ENCODE results near the gene PLTP. TPM values are rescaled to one million over a fixed set of nuclear protein-coding genes. Genes with fewer than 3 reads are reported as not detected.
"Not testable (repeated sequence)": the region's sequence is repeated elsewhere in the genome, so short reads cannot be mapped to it uniquely, and the experiment has no call there.

Gene PLTP
- total RNA-seq, 1 donor from 2014 or later = 29.6 TPM

GRCh38 chr20:45957021-45957941 is 45.3 kb upstream of the PLTP start:
- DNase-seq (ENCODE audit: low spot score, unreplicated experiment) = no peak
- peaks cover 15% of the 10 kb centered on the region for H3K36me3 Mint-ChIP-seq (ENCODE audit: insufficient read depth)
- H3K27me3 Mint-ChIP-seq = no peaks in the 10 kb centered on the region
- no peak for TF ChIP-seq CTCF (IDR thresholded peaks at IDR 0.05; ENCODE audit: unreplicated experiment)
- H3K27ac Mint-ChIP-seq = no peak overlapping the region
- no peak overlapping the region for H3K4me3 Mint-ChIP-seq (ENCODE audit: low read depth)
- no peaks in the 10 kb centered on the region for H3K4me1 Mint-ChIP-seq (ENCODE audit: low read depth)
- H3K9me3 Mint-ChIP-seq (ENCODE audit: low read depth) = no peaks in the 10 kb centered on the region

DNA sequence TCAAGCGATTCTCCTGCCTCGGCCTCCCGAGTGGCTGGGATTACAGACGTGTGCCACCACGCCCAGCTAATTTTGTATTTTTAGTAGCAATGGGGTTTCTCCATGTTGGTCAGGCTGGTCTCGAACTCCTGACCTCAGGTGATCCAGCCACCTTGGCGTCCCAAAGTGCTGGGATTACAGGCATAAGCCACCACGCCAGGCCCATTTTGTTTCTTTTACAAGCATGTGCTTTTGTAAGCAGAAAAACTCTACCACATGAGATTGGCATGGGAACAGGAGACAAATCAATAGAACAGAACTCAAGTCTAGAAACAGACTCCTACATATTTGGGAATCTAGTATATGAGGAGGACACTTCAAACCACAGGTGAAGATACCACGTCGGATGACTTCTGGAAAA is 44.4 kb upstream of the PLTP start:
- H3K9me3 Mint-ChIP-seq (ENCODE audit: low read depth); H3K4me3 Mint-ChIP-seq (ENCODE audit: low read depth); H3K27me3 Mint-ChIP-seq; H3K27ac Mint-ChIP-seq; H3K4me1 Mint-ChIP-seq (ENCODE audit: low read depth); DNase-seq (ENCODE audit: low spot score, unreplicated experiment): not testable (repeated sequence)
- peaks cover 16% of the 10 kb centered on the region for H3K36me3 Mint-ChIP-seq (ENCODE audit: insufficient read depth)

DNA sequence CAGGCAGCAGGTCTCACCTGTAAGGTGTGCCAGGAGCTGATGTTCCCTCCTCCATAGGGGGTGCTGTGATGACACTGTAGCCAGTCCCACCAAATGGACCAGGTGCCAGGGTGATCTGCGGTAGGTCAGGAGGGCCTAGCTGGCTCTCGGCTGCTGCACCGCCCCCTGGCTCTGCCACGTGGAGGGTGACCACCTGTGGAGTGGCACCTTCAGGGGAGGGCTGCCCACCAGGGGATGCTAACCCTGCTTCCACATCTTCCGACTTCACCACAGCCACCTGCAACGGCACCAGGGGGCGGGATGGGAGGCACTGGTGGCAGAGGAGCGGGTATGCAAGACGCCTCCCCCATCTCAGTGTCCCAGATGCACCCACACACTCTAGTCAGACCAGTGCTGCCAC is 41.7 kb upstream of the PLTP start:
- Mint-ChIP-seq H3K27me3 (no peaks in the 10 kb centered on the region), H3K4me3 (ENCODE audit: low read depth) (no peak overlapping the region), H3K9me3 (ENCODE audit: low read depth) (no peaks in the 10 kb centered on the region), H3K4me1 (ENCODE audit: low read depth) (no peaks in the 10 kb centered on the region), H3K27ac (no peak overlapping the region), H3K36me3 (ENCODE audit: insufficient read depth) (peaks cover 10% of the 10 kb centered on the region)
- no peak for DNase-seq (ENCODE audit: low spot score, unreplicated experiment)
- TF ChIP-seq CTCF (IDR thresholded peaks at IDR 0.05; ENCODE audit: unreplicated experiment) = no peak

DNA sequence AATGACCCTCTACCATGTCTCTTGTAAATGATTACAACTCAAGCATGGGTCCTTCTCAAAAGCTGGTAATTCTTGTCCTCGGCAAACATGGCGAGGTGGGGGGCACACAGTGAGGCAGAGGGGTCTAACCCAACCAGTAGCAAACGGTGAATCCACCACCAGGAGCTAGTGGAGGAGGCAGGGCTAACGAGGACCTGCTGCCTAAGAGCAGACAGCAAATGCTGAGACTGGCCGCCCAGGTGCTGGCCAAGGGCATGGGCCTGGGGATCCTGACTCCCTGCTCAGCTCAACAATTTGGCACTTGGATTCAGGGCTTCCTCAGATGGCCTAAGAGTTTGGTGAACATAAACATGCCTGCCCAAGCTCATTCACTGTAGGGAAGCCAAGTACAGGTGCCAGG is 40.9 kb upstream of the PLTP start:
- peaks cover 7% of the 10 kb centered on the region for H3K36me3 Mint-ChIP-seq (ENCODE audit: insufficient read depth)
- no peak for TF ChIP-seq CTCF (IDR thresholded peaks at IDR 0.05; ENCODE audit: unreplicated experiment)
- no peak overlapping the region for H3K4me3 Mint-ChIP-seq (ENCODE audit: low read depth)
- no peak for DNase-seq (ENCODE audit: low spot score, unreplicated experiment)
- H3K9me3 Mint-ChIP-seq (ENCODE audit: low read depth) = no peaks in the 10 kb centered on the region
- H3K27me3 Mint-ChIP-seq = no peaks in the 10 kb centered on the region
- H3K4me1 Mint-ChIP-seq (ENCODE audit: low read depth) = no peaks in the 10 kb centered on the region
- H3K27ac Mint-ChIP-seq = no peak overlapping the region

DNA sequence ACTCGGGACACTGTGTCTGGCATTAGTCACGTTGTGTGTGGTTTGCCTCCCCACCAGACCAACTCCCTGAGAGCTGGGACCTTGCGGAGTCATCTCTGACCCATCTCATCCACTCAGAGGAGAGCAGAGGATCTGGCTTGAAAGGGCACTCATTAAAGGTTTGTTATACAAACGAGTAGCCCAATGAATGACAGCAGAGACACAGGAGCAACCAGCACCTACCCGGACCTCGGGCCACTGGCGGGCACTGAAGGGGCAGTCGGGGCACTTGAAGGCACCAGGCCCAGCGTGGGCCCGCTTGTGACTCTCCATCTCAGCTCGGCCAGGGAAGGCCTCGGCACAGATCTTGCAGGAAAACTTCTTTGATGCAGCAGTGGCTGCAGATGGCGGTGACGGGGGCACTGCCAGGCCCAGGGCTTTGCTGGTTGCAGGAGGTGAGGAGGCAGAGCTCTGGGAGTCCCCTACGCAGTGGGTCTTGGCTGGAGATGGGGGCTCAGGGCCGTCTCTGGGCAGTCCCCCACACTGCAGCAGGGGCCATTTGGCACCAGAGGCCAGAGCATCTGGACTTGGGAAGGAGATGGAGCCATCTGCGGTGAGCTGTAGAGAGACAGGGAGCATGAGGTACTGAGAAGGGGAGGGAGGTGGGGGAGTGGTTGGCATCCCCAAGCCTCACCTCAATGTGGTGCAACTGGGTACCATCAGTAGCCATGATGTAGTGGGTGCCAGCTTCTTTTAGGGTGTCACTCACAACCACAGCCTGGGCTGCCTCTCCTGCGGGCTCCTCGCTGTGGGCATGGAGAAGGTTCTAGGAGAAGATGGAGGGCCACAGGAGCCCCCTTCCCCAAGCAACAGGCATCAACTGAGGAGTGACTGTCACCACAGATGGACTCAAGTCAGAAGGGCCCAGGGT is 40.2 kb upstream of the PLTP start:
- DNase-seq (ENCODE audit: low spot score, unreplicated experiment) = no peak
- H3K27ac Mint-ChIP-seq = no peak overlapping the region
- no peaks in the 10 kb centered on the region for H3K9me3 Mint-ChIP-seq (ENCODE audit: low read depth)
- no peaks in the 10 kb centered on the region for H3K4me1 Mint-ChIP-seq (ENCODE audit: low read depth)
- no peak for TF ChIP-seq CTCF (IDR thresholded peaks at IDR 0.05; ENCODE audit: unreplicated experiment)
- no peaks in the 10 kb centered on the region for H3K27me3 Mint-ChIP-seq
- no peak overlapping the region for H3K4me3 Mint-ChIP-seq (ENCODE audit: low read depth)
- H3K36me3 Mint-ChIP-seq (ENCODE audit: insufficient read depth) = peaks cover 7% of the 10 kb centered on the region

Data from progenitor cell of endocrine pancreas (in vitro differentiated cells).